Suppressor macrophage (primary cell): ENCODE data around the gene KAT2B.

ENCODE experiments used
- DNase-seq, 4 experiments: peaks; one replicate each; pipeline ENCODE4 v3.0.0-alpha.2; 2020 to 2022

The KAT2B gene

GRCh38 chr3:20147361-20147760 is 107.1 kb downstream of the KAT2B start:
- no peak for DNase-seq

- no peak for DNase-seq
Measured at GRCh38 chr3:20148466-20148865, 108.2 kb downstream of the KAT2B start.

GRCh38 chr3:20154078-20154477 is 113.8 kb downstream of the KAT2B start:
- no peak for DNase-seq

- DNase-seq = no peak
Measured at GRCh38 chr3:20154928-20155327, 114.7 kb downstream of the KAT2B start.

GRCh38 chr3:20160230-20160629 is 120.0 kb downstream of the KAT2B start:
- peak in 3 of 4 experiments; percentile 9 to 59 (median 44) for DNase-seq

GRCh38 chr3:20161714-20162113 is 121.5 kb downstream of the KAT2B start:
- DNase-seq = no peak

GRCh38 chr3:20173844-20174410 is 133.7 kb downstream of the KAT2B start:
- no peak for DNase-seq

GRCh38 chr3:20181276-20181675 is 141.0 kb downstream of the KAT2B start:
- no peak for DNase-seq

GRCh38 chr3:20182206-20182605 is 142.0 kb downstream of the KAT2B start:
- no peak for DNase-seq

GRCh38 chr3:20185331-20185678 is 145.1 kb downstream of the KAT2B start:
- peak in 2 of 4 experiments; percentile 6 to 12 for DNase-seq

GRCh38 chr3:20185679-20186599 is 145.7 kb downstream of the KAT2B start, which contains the start of gene SGO1:
TSS of gene SGO1 (minus strand) at chr3:20186206. CDS start at chr3:20184027, 2,179 bp downstream.
- peak; percentile 99 for DNase-seq

- peak in 1 of 4 experiments; percentile 10 for DNase-seq
Measured at GRCh38 chr3:20186600-20187004, 146.4 kb downstream of the KAT2B start.

- no peak for DNase-seq
Measured at GRCh38 chr3:20190991-20191390, 150.7 kb downstream of the KAT2B start.

- no peak for DNase-seq
Measured at GRCh38 chr3:20194793-20195460, 154.7 kb downstream of the KAT2B start.

GRCh38 chr3:20197775-20198174 is 157.5 kb downstream of the KAT2B start:
- no peak for DNase-seq

GRCh38 chr3:20201143-20201542 is 160.9 kb downstream of the KAT2B start:
- no peak for DNase-seq
